ENCODE results near the gene USP20.

USP20 gene

DNA sequence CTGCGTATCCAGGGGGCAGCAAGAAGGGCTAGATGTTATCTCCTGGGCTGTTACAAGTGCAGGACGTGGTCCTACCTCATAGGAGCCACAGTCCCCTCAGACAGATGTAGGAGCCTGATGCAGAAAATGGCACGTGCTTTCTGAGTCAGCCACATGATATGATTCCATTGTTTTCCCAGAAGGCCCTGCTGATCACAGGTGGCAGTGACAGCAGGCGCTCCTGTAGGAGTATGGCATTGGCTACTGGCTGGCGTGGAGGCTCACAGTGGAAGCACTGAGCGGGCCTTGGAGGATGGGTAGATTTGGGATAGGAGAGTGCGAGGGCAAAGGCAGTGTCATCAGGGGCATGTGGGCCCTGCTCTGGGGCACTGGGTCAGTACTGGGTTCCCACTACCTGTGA, 21.9 kb downstream of the USP20 start:
- DNase-seq = peak in 1 of 5 experiments; percentile 64

DNA sequence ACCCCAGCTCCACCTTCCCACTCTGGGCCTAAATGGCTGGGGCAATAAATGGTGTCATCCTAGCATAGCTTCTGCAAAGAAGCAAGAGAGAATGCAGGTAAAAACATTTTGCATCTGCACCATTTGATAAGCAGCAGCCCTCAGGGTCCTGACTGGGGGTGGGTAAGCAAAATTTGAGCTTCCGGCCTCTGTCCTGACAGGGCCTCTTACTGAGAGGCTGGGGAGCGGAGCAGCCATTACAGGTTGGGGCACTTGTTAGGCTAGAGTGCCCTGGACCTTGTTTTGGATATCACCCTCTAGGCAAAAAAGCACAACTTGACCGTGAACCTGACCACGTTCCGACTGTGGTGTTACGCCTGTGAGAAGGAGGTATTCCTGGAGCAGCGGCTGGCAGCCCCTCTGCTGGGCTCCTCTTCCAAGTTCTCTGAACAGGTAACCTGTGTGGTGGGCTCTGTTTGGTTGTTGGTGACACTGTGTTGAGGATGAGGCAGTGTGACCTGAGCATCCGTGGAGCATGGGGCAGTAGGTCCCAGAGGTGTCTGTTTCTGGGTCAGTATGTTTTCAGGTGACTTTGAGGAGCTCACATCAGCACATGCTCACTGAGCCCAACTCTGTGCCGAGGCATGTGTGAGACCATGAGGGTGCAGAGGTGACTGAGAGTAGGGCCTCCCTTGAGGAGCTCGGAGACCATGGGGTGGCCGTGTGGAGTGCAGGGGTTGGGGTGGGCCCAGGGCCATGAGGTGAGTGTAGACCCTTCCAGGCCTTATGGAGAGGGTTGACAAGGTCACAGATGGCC, 23.1 kb downstream of the USP20 start:
- no peak for DNase-seq

DNA sequence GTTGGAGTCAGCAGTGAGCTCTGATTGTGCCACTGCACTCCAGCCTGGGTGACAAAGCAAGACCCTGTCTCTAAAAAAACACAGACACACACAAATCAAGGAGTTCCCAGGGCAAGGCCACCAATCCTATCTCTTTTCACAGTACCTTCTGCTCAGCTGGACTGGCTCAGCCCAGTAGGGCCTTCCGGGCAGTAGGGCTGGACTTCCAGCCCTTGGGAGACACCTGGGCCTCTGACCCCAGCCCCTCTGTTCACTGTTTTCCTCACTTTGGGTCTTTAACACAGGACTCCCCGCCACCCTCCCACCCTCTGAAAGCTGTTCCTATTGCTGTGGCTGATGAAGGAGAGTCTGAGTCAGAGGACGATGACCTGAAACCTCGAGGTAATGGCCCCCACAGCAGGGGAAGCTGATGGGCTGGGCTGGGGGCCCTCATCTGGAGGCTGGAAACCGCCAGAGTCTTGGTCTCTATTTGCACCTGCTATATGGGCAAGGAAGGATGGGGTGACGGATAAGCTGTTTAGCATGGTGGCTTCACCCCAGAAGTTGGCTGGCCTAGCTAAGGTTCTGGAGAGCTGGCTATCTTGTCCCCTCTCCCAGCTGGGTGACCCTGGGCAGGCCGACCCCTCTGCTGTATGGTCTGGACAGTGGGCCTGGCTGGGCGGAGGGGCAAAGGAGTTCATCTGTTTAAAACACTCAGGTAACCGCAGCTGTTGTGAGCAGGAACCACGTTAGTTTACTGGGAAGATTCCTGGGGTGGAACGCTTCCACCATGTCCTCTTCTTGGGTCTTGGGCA, 25.6 kb downstream of the USP20 start:
- DNase-seq = peak in 1 of 5 experiments; percentile 66

DNA sequence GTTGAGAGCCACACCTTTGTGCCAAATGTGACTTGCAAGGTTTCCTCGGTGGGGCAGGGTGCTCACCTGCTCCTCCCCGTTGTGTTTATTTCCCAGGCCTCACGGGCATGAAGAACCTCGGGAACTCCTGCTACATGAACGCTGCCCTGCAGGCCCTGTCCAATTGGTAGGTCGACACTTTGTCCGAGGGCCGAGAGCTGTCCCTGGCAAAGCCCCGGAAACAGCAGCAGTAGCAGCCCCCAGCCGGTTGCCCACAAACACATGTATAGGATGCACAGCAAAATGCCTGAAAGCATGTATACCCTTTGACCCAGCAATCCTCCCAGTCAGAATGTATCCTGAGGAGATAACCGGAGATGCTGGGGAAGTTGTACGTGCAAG, 26.2 kb downstream of the USP20 start:
- DNase-seq = no peak

DNA sequence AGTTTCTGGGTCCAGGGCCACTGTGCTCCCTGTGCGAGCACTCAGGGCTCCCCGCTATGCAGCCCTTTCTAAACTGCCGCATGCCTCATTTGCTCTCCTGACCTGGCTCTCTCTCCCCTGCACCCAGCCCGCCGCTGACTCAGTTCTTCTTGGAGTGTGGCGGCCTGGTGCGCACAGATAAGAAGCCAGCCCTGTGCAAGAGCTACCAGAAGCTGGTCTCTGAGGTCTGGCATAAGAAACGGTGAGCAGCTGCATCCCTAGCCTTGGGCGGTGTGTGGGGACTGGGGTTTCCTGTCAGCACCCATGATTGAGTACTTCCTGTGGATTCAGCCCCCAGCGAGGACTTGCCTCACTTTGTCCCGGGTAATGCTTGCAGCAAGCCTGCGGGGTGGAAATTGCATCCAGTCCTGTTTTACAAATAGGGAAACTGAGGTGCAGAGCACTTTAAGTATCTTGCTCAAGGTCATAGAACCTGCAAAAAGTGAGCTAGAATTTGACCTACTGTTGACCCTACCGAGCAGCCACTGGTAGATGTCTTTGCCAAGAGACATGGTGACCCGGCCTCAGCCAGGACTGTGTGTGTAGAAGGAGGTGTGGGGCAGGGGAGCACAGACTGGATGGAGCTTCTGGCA, 27.9 kb downstream of the USP20 start:
- peak in 4 of 5 experiments; percentile 50 to 98 (median 73) for DNase-seq

DNA sequence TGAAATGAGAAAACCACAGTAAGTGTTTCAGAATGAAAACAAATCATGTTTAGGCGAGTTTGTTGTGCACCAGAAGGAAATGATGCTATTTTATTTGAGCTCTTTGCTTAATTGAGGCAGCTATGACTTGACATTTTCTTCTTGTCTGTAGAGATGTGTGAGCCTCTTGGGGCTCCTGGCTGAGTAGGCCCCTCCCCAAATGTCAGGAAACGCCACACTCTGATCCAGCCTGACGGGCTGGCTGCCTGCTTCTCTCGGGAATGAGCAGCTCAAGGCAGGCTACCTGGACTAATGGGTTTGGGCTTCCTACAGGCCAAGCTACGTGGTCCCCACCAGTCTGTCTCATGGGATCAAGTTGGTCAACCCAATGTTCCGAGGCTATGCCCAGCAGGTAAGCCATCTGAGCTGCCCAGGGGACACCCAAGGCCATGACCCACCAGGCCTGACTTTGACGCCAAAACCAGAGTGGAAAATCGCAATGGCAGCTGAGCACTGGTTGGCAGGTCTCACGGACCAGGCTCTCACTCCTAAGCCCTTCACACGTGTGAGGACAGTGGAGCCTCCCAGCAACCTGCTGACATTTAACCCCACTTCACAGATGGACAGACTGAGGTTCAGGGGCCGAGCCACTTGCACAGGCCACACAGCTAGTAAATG, 29.9 kb downstream of the USP20 start:
- DNase-seq = peak in 1 of 5 experiments; percentile 92

DNA sequence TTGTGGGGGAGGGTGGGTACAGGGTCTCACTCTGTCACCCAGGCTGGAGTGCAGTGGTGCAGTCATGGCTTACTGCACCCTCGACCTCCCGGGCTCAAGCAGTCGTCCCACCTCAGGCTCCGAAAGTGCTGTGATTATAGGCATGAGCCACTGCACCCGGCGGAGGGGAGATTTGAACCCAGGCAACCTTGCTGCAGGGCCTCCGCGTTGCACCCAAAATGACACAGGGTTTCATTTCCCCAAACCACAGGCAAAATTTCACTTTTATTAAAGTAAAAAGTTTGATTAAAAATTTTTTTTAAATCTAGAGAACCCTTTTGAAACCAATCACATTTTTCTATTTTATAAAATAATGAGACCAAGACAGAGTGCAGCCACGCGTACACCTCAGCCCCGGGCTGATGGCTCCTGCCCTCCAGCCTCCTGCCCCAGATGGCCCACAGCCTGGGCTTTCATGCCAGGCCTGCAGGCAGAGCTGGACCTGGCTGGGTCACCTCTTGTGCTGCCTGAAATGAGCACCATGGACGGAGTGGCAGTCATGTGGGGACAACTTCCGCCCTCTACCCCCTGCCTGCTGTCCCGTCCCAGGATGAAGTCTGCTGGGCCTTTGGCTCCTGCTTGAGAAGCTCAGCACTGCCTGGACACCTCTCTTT, 30.5 kb downstream of the USP20 start:
- DNase-seq = no peak

DNA sequence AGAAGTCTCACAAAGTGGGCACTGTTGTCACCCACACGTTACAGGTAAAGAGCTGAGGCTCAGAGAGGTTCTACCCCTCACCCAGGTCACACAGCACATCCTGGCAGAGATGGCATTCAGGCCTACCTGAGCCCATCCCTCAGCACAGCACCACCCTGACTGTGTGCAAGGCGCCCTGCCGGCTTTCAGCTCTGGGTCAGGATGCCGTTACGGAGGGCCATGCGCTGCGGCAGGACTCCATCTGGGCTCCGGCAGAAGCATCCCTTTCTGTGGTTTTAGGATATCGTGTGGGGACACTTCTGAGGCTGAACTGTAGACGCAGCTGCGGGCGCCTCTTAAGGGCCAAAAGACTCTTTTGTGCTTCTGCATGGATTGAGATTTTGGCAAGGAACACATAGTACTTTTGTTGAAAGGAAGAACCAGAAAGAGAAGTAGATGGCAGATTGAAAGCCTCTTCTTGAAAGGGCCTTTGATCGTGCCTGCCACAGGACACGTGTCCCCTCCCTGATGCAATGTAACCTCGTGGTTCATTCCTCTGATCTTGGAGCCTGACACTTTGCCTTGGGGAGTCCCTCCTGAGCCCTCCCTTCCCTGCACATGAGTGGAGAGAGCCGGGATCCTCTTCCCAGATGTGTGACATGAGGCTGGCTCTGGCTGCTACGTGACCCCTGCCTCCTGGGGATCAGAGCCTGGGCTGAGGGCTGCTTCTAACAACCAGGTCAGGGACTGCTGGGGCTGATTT, 31.3 kb downstream of the USP20 start:
- DNase-seq = peak in 3 of 5 experiments; percentile 41 to 73 (median 59)

DNA sequence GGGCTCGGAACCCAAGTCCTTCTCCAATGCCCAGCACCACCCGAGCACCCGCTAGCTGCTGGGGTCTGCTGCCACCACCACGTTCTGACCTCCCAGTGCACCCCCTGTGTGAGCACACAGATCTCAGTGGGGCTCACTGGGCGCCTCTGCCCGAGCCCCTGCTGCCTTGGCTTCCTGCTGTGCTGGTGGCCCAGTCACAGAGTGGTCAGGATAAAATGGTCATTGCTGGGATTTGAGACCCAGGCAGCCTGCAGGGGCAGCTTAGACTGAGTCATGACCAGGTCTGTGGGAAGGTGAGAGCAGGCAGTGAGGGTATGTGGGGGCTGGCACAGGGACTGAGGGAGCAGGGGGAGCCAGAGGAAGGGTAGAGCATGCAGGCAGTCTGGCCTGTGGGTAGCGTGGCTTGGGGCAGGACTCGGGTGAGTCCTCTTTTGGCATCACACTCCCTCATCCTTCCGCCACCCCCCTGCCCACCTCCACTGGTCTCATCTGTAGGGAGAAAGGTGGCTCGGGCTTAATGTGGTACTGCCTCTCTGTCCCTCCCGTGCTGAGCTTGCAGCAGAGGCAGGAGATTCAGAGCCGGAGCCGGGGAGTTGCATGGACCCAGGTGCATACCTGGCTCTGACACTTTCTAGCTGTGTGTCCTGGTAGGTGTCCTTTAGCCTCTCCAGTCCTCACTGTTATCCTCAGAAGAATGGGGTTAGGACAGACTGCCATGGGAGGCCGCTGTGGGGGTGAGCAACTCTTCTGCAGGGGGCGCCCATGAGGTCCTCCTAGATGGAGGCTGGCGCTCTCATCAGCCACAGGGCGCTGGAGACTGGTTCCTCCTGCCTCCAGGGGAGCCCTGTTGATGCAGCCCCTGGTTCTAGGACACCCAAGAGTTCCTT, 32.1 kb downstream of the USP20 start:
- DNase-seq = peak in 1 of 5 experiments; percentile 55

DNA sequence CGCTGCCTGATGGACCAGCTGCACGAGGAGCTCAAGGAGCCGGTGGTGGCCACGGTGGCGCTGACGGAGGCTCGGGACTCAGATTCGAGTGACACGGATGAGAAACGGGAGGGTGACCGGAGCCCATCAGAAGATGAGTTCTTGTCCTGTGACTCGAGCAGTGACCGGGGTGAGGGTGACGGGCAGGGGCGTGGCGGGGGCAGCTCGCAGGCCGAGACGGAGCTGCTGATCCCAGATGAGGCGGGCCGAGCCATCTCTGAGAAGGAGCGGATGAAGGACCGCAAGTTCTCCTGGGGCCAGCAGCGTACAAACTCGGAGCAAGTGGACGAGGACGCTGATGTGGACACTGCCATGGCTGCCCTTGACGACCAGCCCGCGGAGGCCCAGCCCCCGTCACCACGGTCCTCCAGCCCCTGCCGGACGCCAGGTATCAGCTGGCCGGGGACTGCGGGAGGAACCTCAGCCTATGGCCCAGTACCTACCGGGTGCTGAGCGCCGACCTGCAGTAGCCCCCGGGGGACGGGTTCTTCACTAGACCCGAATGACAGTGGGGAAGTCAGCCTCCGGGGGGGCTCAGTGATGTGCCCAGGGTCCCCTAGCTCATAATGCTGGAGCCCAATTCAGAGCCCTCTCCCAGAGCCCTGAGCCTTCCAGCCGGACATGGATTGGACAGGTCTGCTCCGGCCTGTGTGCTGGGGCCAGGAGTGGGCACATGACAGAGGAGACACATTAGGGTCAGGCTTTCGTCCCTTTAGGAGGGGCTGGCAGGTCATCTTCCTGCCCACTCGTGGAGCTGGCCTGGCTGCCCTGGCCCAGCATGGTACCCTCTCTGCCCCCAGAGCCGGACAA, 33.0 kb downstream of the USP20 start:
- DNase-seq = no peak

DNA sequence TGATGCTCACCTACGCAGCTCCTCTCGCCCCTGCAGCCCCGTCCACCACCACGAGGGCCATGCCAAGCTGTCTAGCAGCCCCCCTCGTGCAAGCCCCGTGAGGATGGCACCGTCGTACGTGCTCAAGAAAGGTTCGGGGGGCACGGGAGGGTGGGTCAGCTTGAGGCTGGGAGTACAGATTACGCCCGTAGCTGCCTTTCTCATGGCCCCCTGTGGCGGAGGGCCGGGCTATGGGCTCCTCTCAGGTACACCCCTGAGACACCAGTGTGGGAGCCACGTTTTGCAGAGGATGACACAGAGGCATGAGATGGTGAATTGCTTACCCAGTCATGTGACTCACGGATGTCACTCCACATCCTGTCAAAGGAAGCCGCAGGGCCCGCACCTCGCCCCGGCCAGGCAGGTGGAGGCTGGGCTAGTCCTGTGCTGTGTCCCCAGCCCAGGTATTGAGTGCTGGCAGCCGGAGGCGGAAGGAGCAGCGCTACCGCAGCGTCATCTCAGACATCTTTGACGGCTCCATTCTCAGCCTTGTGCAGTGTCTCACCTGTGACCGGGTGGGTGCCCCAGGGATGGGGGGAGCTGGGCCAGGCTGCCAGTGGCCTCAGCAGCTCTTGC, 33.7 kb downstream of the USP20 start:
- DNase-seq = peak; percentile 75 to 99 (median 92)

DNA sequence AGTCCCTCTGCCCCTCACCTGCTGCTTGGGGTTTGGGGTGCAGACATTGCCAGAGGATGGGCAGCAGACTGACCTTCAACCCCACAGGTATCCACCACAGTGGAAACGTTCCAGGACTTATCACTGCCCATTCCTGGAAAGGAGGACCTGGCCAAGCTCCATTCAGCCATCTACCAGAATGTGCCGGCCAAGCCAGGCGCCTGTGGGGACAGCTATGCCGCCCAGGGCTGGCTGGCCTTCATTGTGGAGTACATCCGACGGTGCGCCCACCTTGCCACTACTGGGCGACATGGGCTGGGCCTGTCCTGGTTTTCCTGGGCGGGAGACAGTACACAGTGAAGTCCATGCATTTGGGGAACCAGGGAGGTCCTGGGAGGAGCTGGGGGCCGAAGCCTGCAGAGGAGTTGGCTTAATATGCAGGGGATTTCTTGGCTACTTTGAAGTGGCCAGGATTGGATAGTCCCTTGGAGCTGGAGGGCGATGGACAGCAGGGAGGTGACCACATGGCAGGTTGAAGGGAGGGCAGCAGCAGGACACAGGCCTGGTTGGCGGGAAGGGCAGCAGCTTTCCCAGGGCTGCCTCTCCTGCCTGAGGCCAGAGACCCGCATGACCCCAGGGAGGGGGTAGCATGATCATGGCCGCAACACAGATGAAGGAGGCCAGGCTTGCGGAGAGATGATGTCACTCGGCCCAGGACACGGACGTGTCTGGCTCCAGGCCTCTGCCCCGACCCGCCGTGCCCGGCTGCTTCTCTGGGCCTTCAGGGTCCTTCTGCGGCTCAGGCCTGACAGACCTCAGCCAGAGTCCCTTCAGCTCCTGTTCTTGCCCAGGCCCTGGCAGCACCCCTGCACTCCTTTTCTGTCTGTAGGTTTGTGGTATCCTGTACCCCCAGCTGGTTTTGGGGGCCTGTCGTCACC, 34.6 kb downstream of the USP20 start:
- DNase-seq = no peak

DNA sequence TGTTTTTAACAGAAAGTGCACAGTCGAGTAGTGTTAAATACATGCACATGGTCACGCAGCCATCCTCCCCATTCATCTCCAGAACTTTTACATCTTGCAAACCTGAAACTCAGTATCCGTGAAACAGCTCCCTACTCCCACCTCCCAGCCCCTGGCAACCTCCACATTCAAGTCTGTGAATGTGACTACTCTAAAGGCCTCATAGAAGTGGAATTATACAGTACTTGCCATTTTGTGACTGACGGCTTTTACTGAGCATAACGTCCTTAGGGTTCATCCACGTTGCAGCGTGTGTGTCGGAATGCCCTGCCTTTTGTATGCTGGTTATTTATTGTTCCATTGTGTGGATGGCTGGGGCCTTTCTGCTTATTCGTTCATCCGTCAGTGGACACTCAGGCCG, 35.8 kb downstream of the USP20 start:
- no peak for DNase-seq

DNA sequence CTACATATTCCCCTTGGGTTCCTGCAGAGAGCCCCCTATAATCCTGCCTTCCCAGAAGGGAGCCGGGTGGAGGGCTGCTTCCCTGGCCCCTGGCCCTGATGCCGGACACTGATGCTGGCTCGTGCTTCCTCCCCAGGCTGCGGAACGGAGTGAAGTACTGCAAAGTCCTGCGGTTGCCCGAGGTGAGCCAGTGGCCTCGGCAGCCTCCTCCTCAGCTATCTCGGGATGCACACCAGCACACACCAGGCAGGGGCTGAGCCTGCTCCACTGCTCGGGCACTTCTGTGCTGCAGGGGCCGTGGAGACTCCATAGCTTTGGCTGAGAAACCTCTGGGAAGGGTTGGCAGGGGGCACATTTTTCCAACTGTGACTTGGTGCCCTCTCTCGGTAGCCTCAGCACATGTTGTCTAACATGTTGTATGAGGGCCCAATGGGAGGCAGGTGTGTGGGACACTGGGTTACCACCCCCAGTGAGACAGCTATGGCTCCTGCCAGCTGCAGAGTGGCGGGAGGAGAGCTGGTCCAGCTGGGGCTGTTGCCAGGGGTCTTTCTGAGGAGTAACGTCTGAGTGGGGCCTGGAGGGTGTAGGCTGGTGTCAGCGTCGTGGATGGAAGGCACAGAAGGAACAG, 38.4 kb downstream of the USP20 start:
- DNase-seq = no peak

DNA sequence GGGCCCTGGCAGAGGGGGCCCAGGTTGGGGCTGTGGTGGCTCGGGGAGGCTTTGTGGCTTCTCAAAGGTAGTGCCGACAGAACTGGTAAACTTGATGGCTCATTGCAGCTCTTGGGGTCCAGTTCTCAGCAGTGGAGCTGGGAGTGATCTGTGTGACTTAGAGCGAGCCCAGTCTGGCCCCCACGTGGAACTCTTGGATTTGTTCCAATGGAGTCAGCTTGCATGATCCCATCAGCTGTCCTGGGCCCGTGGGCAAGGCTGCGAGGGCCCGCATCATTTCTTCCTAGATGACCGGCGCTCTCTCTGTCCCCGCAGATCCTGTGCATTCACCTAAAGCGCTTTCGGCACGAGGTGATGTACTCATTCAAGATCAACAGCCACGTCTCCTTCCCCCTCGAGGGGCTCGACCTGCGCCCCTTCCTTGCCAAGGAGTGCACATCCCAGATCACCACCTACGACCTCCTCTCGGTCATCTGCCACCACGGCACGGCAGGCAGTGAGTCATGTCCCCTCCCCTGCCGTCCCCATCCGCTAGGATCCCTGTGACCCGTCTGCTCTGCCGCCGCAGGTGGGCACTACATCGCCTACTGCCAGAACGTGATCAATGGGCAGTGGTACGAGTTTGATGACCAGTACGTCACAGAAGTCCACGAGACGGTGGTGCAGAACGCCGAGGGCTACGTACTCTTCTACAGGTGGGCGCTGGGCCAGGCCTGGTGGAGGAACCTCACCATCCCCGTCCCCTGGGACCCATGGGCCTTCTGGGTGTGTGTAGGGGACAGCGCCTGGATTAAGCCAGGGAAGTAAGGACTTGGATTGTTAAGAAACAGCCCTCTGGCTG, 39.2 kb downstream of the USP20 start:
- DNase-seq = no peak

DNA sequence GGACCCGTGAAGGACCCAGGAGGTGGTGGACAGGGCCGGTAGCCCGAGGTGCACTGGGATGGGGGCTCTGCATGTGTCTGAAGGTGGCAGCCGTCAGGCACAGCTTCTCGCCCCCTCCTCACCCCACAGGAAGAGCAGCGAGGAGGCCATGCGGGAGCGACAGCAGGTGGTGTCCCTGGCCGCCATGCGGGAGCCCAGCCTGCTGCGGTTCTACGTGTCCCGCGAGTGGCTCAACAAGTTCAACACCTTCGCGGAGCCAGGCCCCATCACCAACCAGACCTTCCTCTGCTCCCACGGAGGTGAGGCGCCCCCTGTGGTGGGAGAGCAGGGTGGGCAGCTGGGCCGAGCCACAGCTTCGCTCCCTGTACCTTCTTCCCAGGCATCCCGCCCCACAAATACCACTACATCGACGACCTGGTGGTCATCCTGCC, 39.9 kb downstream of the USP20 start:
- no peak for DNase-seq
